GM12878 (cell line): ENCODE data around the gene AK4. TPM values are rescaled to one million over a fixed set of nuclear protein-coding genes. Genes with fewer than 3 reads are reported as not detected.
A peak's percentile ranks its signal among the peaks of the same experiment; 100 is the strongest.

Experiments
- ATAC-seq: fragments of 200-7000 bp; cut with Tn5 transposase; 3 replicates; pipeline ENCODE4 v1.9.1; 2020; ENCODE audit warnings: mild to moderate bottlenecking, moderate library complexity
- BruUV-seq: library from RNA; stranded (reverse); fragments of 400-500 nt; replicated peaks from 2 replicates; lab custom pipeline; 2021; lab: Mats Ljungman, UMichigan
- CTCF ChIA-PET: fragments of 300-600 bp; sonication (Branson Sonifier 250); formaldehyde crosslinking; extraction: SDS; loops from one replicate; lab custom pipeline; 2021; ENCODE audit warnings: inconsistent platforms; lab: Yijun Ruan, JAX
- POLR2A ChIA-PET: fragments of 350-600 bp; formaldehyde crosslinking; extraction: SDS; loops from one replicate; lab custom pipeline; 2021; ENCODE audit warnings: inconsistent platforms; lab: Charles Lee
- RAD21 ChIA-PET: fragments of 300-600 bp; sonication (Branson Sonifier 250); formaldehyde crosslinking; loops from one replicate; lab custom pipeline; 2023; ENCODE audit warnings: antibody characterized with exemption; ENCODE audit not compliant: unreplicated experiment; lab: Charles Lee
- SMC1A ChIA-PET: fragments of 300-600 bp; sonication (Branson Sonifier 250); formaldehyde crosslinking; loops from one replicate; lab custom pipeline; 2023; ENCODE audit not compliant: unreplicated experiment, uncharacterized antibody; lab: Charles Lee
- DNase-seq: peaks from one replicate; pipeline ENCODE4 v3.0.0-alpha.2; 2011; ENCODE audit warnings: low read depth, low spot score
- FAIRE-seq: peaks from 3 replicates; lab custom pipeline; 2011; peaks lifted over from hg19 to GRCh38; lab: Jason Lieb, UNC
- H2AFZ ChIP-seq: 2 replicates; pipeline ENCODE4 v1.6.0; 2011; ENCODE audit warnings: low read depth, low read length, control low read depth; ENCODE audit not compliant: control insufficient read depth
- H3K27ac ChIP-seq: 2 replicates; pipeline ENCODE4 v1.5.1; 2011; ENCODE audit warnings: control low read depth; ENCODE audit not compliant: control insufficient read depth, insufficient read depth
- H3K27me3 ChIP-seq, 2 experiments: replicated peaks in 1 of 2; 2 replicates each; pipeline versions ENCODE4 v1.6.0 to v1.6.1; 2011; ENCODE audit warnings: low read length in 1 of 2; ENCODE audit not compliant: control insufficient read depth in 2 of 2, insufficient read depth in 2 of 2
- H3K36me3 ChIP-seq, 2 experiments: 2 replicates each; pipeline ENCODE4 v1.5.1; 2011; ENCODE audit warnings: low read length in 1 of 2; ENCODE audit not compliant: control insufficient read depth in 2 of 2, insufficient read depth in 2 of 2
- H3K4me1 ChIP-seq: 2 replicates; pipeline ENCODE4 v1.6.1; 2011; ENCODE audit warnings: mild to moderate bottlenecking, low read length, moderate library complexity, mixed read lengths; ENCODE audit not compliant: control insufficient read depth, insufficient read depth
- H3K4me2 ChIP-seq: 2 replicates; pipeline ENCODE4 v1.6.0; 2011; ENCODE audit warnings: control low read depth; ENCODE audit not compliant: control insufficient read depth, insufficient read depth
- H3K4me3 ChIP-seq: fragments of 200-600 bp; sonication (generic); 2 replicates; pipeline ENCODE4 v1.5.1; 2016
- H3K79me2 ChIP-seq: 2 replicates; pipeline ENCODE4 v1.6.0; 2011; ENCODE audit warnings: low read length; ENCODE audit not compliant: control insufficient read depth, insufficient read depth
- H3K9ac ChIP-seq: 2 replicates; pipeline ENCODE4 v1.8.0; 2011; ENCODE audit warnings: low read length, control low read depth, mixed read lengths; ENCODE audit not compliant: control insufficient read depth, insufficient read depth
- H3K9me3 ChIP-seq: replicated peaks from 3 replicates; pipeline ENCODE4 v1.5.1; 2011; ENCODE audit warnings: mild to moderate bottlenecking, low read length; ENCODE audit not compliant: control insufficient read depth, insufficient read depth
- H4K20me1 ChIP-seq: 2 replicates; pipeline ENCODE4 v1.6.0; 2011; ENCODE audit not compliant: control insufficient read depth, insufficient read depth
- BCL11A ChIP-seq: IDR thresholded peaks from 2 replicates; pipeline ENCODE4 v1.6.1; 2011; ENCODE audit warnings: low read depth, low read length
- CBFB ChIP-seq: IDR thresholded peaks from 2 replicates; pipeline ENCODE4 v1.6.1; 2016; ENCODE audit warnings: antibody characterized with exemption, low read depth
- CBX5 ChIP-seq: sonication (generic); IDR thresholded peaks from 2 replicates; pipeline ENCODE4 v1.6.1; 2016; ENCODE audit warnings: low read depth, moderate library complexity, mild to moderate bottlenecking, inconsistent platforms
- CHD1 ChIP-seq: IDR thresholded peaks from 2 replicates; pipeline ENCODE4 v1.6.1; 2012; ENCODE audit warnings: low read depth, low read length, improper control_type of control experiment
- DPF2 ChIP-seq: fragments of 450-650 bp; IDR thresholded peaks from 2 replicates; pipeline ENCODE4 v1.6.1; 2017; ENCODE audit warnings: mild to moderate bottlenecking
- EED ChIP-seq: sonication (generic); IDR thresholded peaks from 2 replicates; pipeline ENCODE4 v1.6.1; 2016; ENCODE audit warnings: antibody characterized with exemption, low read depth
- GABPA ChIP-seq: IDR thresholded peaks from 2 replicates; pipeline ENCODE4 v1.6.1; 2014; ENCODE audit warnings: antibody characterized with exemption, low read depth, mild to moderate bottlenecking, inconsistent platforms
- IRF3 ChIP-seq: fragments of 450-650 bp; IDR thresholded peaks from 2 replicates; pipeline ENCODE4 v1.6.1; 2014; ENCODE audit warnings: mild to moderate bottlenecking
- IRF4 ChIP-seq: IDR thresholded peaks from 2 replicates; pipeline ENCODE4 v1.6.1; 2011; ENCODE audit warnings: low read depth, low read length
- MEF2A ChIP-seq: IDR thresholded peaks from 2 replicates; pipeline ENCODE4 v1.6.1; 2011; ENCODE audit warnings: low read depth, mild to moderate bottlenecking, low read length, moderate library complexity; ENCODE audit not compliant: insufficient read depth
- MTA2 ChIP-seq: fragments of 450-650 bp; IDR thresholded peaks from 2 replicates; pipeline ENCODE4 v1.6.1; 2016; ENCODE audit warnings: low read depth, mild to moderate bottlenecking, moderate library complexity
- NFIC ChIP-seq: IDR thresholded peaks from 2 replicates; pipeline ENCODE4 v1.6.1; 2012; ENCODE audit warnings: low read depth, mild to moderate bottlenecking, inconsistent platforms, low read length, moderate library complexity
- NR2F1 ChIP-seq: fragments of 450-650 bp; conservative IDR thresholded peaks from 2 replicates; pipeline ENCODE4 v1.6.1; 2017; ENCODE audit warnings: mild to moderate bottlenecking
- PBX3 ChIP-seq: IDR thresholded peaks from 2 replicates; pipeline ENCODE4 v1.6.1; 2011; ENCODE audit warnings: mild to moderate bottlenecking, low read depth, low read length, moderate library complexity; ENCODE audit not compliant: insufficient replicate concordance
- RCOR1 ChIP-seq: conservative IDR thresholded peaks from 2 replicates; pipeline ENCODE4 v1.6.1; 2012; ENCODE audit warnings: low read depth, low read length, improper control_type of control experiment
- RELB ChIP-seq: fragments of 450-650 bp; IDR thresholded peaks from 2 replicates; pipeline ENCODE4 v1.6.1; 2017; ENCODE audit warnings: low read depth, mild to moderate bottlenecking, moderate library complexity
- REST ChIP-seq: IDR thresholded peaks from 2 replicates; pipeline ENCODE4 v1.6.1; 2012; ENCODE audit warnings: mild to moderate bottlenecking, low read depth, low read length
- RUNX3 ChIP-seq: IDR thresholded peaks from 2 replicates; pipeline ENCODE4 v1.6.1; 2012; ENCODE audit warnings: low read length, inconsistent platforms
- WGBS: methylation state at CpG from one replicate; pipeline ENCODE4 v1.1.6; 2016; ENCODE audit warnings: low lambda C conversion rate; ENCODE audit not compliant: insufficient replicate concordance, insufficient coverage; ENCODE audit errors: missing lambda C conversion rate; 5-methylcytosine and 5-hydroxymethylcytosine counted together
- in situ Hi-C: fragments of 300-500 bp; cut with MboI; formaldehyde crosslinking; loops from 9 replicates; pipeline ENCODE4 v1.14.3; 2018; ENCODE audit warnings: mixed read lengths
- intact Hi-C: fragments of 100-400 bp; cut with micrococcal nuclease; formaldehyde crosslinking; loops from one replicate; pipeline ENCODE4 v1.14.2; 2022; ENCODE audit not compliant: unreplicated experiment
- polyA plus RNA-seq, 11 experiments: library from polyadenylated mRNA; depleted of rRNA in 4 of 11; unstranded in 6 of 11; stranded (reverse) in 5 of 11; fragments of >200 nt; fragmentation: Nextera tagmentation in 4 of 11; fragmentation: Illumina TruSeq in 1 of 11; extraction: Ambion mirVana in 4 of 11; extraction: Trizol in 1 of 11; gene quantifications; 1 replicate in 1 of 11; 2 replicates in 10 of 11; pipeline versions ENCODE4 v1.2.1 to v1.2.3, GENCODE V29; 2011 to 2016; ENCODE audit warnings: inconsistent platforms in 2 of 11, missing spikeins in 2 of 11, low read depth in 1 of 11
- total RNA-seq, 4 experiments: library from RNA; depleted of rRNA in 3 of 4; stranded (reverse); fragments of >200 nt in 3 of 4; fragmentation: Illumina TruSeq in 1 of 4; extraction: Trizol in 1 of 4; gene quantifications; 2 replicates each; pipeline versions ENCODE4 v1.2.1 to v1.2.3, GENCODE V29; 2013 to 2021

The AK4 gene
- total and polyA plus RNA-seq, 10 of the 15 experiments (the other 5 are each of a cell fraction or from before 2014, with no cell fraction given), result 23.9 to 161 (median 49.0) TPM

- H3K27ac ChIP-seq, result no peak overlapping the region
- DNase-seq (peak; percentile 84), ATAC-seq (peak; percentile 48), FAIRE-seq (peak; percentile 85)
- H3K27me3 ChIP-seq, result no peaks in the 10 kb centered on the region
- H3K9ac ChIP-seq, result no peak overlapping the region
- H3K79me2 ChIP-seq, result peaks cover 71% of the 10 kb centered on the region
- in situ Hi-C loops (no loop called here), intact Hi-C loops (no loop called here)
- H3K9me3 ChIP-seq, result no peaks in the 10 kb centered on the region; the same call in 2 of the 3 replicates
- 0 out of 4 replicates have a peak, but pooled peaks cover 0 to 3% of the 10 kb centered on the region in 2 experiments for H3K36me3 ChIP-seq
- RAD21 ChIA-PET, result interaction anchor here (0.9 to 1.2 kb wide), 2 partner anchors 15 to 34 kb away, joined by 3 to 4 read pairs; no protein-coding TSS in a partner anchor
- peaks cover 24% of the 10 kb centered on the region for H3K4me1 ChIP-seq
- H2AFZ ChIP-seq, result no peak overlapping the region
- WGBS, result 5% methylated on average over 3 of the region's 3 CpGs
- H3K4me3 ChIP-seq, result no peak overlapping the region
- BruUV-seq, result no TSS peak
- POLR2A ChIA-PET, result interaction anchor here (0.7 kb wide), 2 partner anchors 24 to 40 kb away, joined by 3 read pairs; no protein-coding TSS in a partner anchor
- SMC1A ChIA-PET, result interaction anchor here (0.7 to 2.1 kb wide), 4 partner anchors 9 to 39 kb away, joined by 3 to 6 read pairs (median 3); no protein-coding TSS in a partner anchor
- no peak overlapping the region; the same call in 1 of the 2 replicates for H3K4me2 ChIP-seq
- CTCF ChIA-PET, result no interaction called here
- H4K20me1 ChIP-seq, result peaks cover 3% of the 10 kb centered on the region; the same call in 1 of the 2 replicates
- TF ChIP-seq REST (no peak), CHD1 (no peak), CBFB (peak; percentile 57; the same call in 1 of the 2 replicates), DPF2 (0 out of 2 replicates have a peak, but pooled peaks have one; percentile 45), RCOR1 (no peak), MTA2 (peak; percentile 75; the same call in 1 of the 2 replicates), BCL11A (0 out of 2 replicates have a peak, but pooled peaks have one; percentile 15), IRF4 (peak; percentile 65; the same call in 1 of the 2 replicates), RUNX3 (peak; percentile 96), MEF2A (peak; percentile 39; the same call in 1 of the 2 replicates), RELB (peak; percentile 55), NFIC (peak; percentile 65), EED (peak; percentile 87), NR2F1 (peak; percentile 64), IRF3 (no peak), PBX3 (no peak), GABPA (0 out of 2 replicates have a peak, but pooled peaks have one; percentile 18), CBX5 (0 out of 2 replicates have a peak, but pooled peaks have one; percentile 61)
Measured at GRCh38 chr1:65174585-65174984, 26.6 kb downstream of the AK4 start.
